NCI-H146 treated with DMSO at 0.1 percent for 48 hours (cell line): ENCODE results near the gene ACE.

ENCODE experiments used
- DNase-seq: peaks from one replicate; lab custom pipeline; 2025; ENCODE audit not compliant: unreplicated experiment; lab: John Stamatoyannopoulos, UW

The ACE gene

GRCh38 chr17:63476854-63477479 lies at the start of gene ACE:
TSS of gene ACE (plus strand) at chr17:63477061. CDS start at chr17:63477095, 34 bp downstream.
- DNase-seq, result peak; percentile 58

GRCh38 chr17:63429766-63430165 lies 47.1 kb upstream of the ACE start:
- no peak for DNase-seq

GRCh38 chr17:63430223-63430622 lies 46.6 kb upstream of the ACE start:
- no peak for DNase-seq

GRCh38 chr17:63431618-63431938 lies 45.3 kb upstream of the ACE start:
- DNase-seq, result no peak

GRCh38 chr17:63431939-63432804 lies 44.7 kb upstream of the ACE start:
- DNase-seq, result peak; percentile 87

- DNase-seq, result no peak
These were observed 42.9 kb upstream of the ACE start for GRCh38 chr17:63433746-63434591.

- DNase-seq, result no peak
These were observed 41.8 kb upstream of the ACE start for GRCh38 chr17:63434951-63435571.

GRCh38 chr17:63435681-63436522 lies 41.0 kb upstream of the ACE start:
- DNase-seq, result no peak

GRCh38 chr17:63436523-63437110 lies 40.2 kb upstream of the ACE start:
- no peak for DNase-seq

- DNase-seq, result no peak
These were observed 39.4 kb upstream of the ACE start for GRCh38 chr17:63437287-63438091.

GRCh38 chr17:63438092-63439051 lies 38.5 kb upstream of the ACE start:
- DNase-seq, result no peak

GRCh38 chr17:63439687-63440086 lies 37.2 kb upstream of the ACE start:
- DNase-seq, result no peak

- no peak for DNase-seq
These were observed 36.6 kb upstream of the ACE start for GRCh38 chr17:63440127-63440769.

GRCh38 chr17:63440770-63441335 lies 36.0 kb upstream of the ACE start:
- no peak for DNase-seq

GRCh38 chr17:63441654-63442053 lies 35.2 kb upstream of the ACE start:
- no peak for DNase-seq

- no peak for DNase-seq
These were observed 34.8 kb upstream of the ACE start for GRCh38 chr17:63442074-63442473.

- no peak for DNase-seq
These were observed 34.3 kb upstream of the ACE start for GRCh38 chr17:63442549-63443035.
